Aorta (tissue), 5 donors: Measurements from ENCODE around the gene CNTN1. TPM values are rescaled to one million over a fixed set of nuclear protein-coding genes. Genes with fewer than 3 reads are reported as not detected.
"Not testable (repeated sequence)": the region's sequence is repeated elsewhere in the genome, so short reads cannot be mapped to it uniquely, and the experiment has no call there.

Experiments
- ATAC-seq: fragments of 200-7000 bp; cut with Tn5 transposase; one replicate; pipeline ENCODE4 v1.9.1; 2022; ENCODE audit warnings: moderate library complexity; ENCODE audit not compliant: low FRiP score
- DNase-seq, 2 donors: peaks; one replicate each; pipeline ENCODE4 v3.0.0-alpha.2; 2020
- H3K27ac ChIP-seq, 2 donors: one replicate each; pipeline ENCODE4 v1.5.1; 2013; ENCODE audit warnings: low read length in 2 of 2, mild to moderate bottlenecking in 2 of 2, moderate library complexity in 2 of 2, control low read depth in 1 of 2, inconsistent platforms in 1 of 2, low read depth in 1 of 2
- H3K27me3 ChIP-seq, 2 donors: one replicate each; pipeline ENCODE4 v1.6.1; 2013; ENCODE audit warnings: control low read depth in 1 of 2, low read length in 1 of 2, mild to moderate bottlenecking in 1 of 2, moderate library complexity in 1 of 2; ENCODE audit not compliant: insufficient read depth in 2 of 2, control insufficient read depth in 1 of 2
- H3K36me3 ChIP-seq, 2 donors: one replicate each; pipeline ENCODE4 v1.6.1; 2013; ENCODE audit warnings: control low read depth in 1 of 2, low read length in 1 of 2, mild to moderate bottlenecking in 1 of 2; ENCODE audit not compliant: insufficient read depth in 2 of 2, control insufficient read depth in 1 of 2
- H3K4me1 ChIP-seq, 2 donors: one replicate each; pipeline ENCODE4 v1.6.1; 2013; ENCODE audit warnings: low read length in 2 of 2, control low read depth in 1 of 2, mild to moderate bottlenecking in 1 of 2, moderate library complexity in 1 of 2; ENCODE audit not compliant: insufficient read depth in 2 of 2, control insufficient read depth in 1 of 2
- H3K4me3 ChIP-seq, 2 donors: one replicate each; pipeline ENCODE4 v1.5.1; 2013; ENCODE audit warnings: low read length in 2 of 2, control low read depth in 1 of 2, mild to moderate bottlenecking in 1 of 2
- H3K9me3 ChIP-seq: one replicate; pipeline ENCODE4 v1.6.1; 2013; ENCODE audit warnings: mild to moderate bottlenecking, low read length; ENCODE audit not compliant: control insufficient read depth
- WGBS, 2 donors: extraction: QIAGEN DNeasy Blood & Tissue Kit; methylation state at CpG; one replicate each; pipeline ENCODE4 v1.1.7; 2013; 5-methylcytosine and 5-hydroxymethylcytosine counted together
- intact Hi-C, 2 donors: fragments of 100-400 bp; cut with DNase I; formaldehyde crosslinking; loops; one replicate each; pipeline versions ENCODE4 v1.14.2 to v1.15.0; 2022
- polyA plus RNA-seq, 2 donors: library from polyadenylated mRNA; stranded (reverse); fragments of 200-250 nt; gene quantifications; one replicate each; pipeline ENCODE4 v1.2.3, GENCODE V29; 2013
- total RNA-seq, 2 donors: library from RNA; stranded (reverse); fragmentation: NEBNext Ultra II Directional; extraction: Animal tissue kit (Norgen Biotek cat#: 25700); gene quantifications; one replicate each; pipeline ENCODE4 v1.2.1, GENCODE V29; 2021
- donor health status: healthy with polysubstance abuse.
- donor health status: Bipolar disorder and iron deficiency.
- donor health status: DM: no; HTN: no; CAD: no.
- donor health status: DM: no; HTN: no; CAD: no.
- donor health status: DM: yes; HTN: yes; CAD: no.

CNTN1 gene
- total and polyA plus RNA-seq, 4 donors: 1.0 to 23.0 (median 9.0) TPM

DNA sequence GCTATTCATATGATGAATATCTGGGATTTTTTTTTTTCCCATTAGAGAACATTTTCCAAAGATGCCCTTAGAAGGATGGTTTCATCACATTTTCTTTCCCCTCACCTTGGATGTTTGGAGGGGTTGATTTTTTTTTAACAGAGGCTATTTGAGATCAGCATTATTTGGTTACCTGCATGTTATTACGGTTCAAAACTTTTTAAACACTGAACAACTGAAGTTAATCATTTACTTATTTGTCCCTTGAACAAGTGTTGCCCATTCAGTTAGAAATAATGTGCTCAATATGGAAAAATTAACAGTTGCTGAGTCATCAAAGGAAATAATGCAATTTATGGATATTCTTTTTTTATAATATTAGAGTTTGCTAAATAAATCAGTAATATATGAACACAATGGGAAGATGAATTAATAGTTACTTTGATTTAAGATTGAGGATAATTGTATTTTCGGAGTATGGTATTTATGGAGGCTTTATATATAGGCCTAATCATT is 26.7 kb downstream of the CNTN1 start:
- Histone ChIP-seq H3K36me3 (no peaks in the 10 kb centered on the region), H3K27me3 (no peaks in the 10 kb centered on the region), H3K27ac (no peak overlapping the region), H3K4me3 (no peak overlapping the region), H3K9me3 (no peaks in the 10 kb centered on the region), H3K4me1 (no peaks in the 10 kb centered on the region)
- no peak for ATAC-seq
- intact Hi-C loops: no loop called here
- no peak for DNase-seq
- WGBS, 2 donors: 93 to 96% methylated on average over 2 of the region's 2 CpGs

DNA sequence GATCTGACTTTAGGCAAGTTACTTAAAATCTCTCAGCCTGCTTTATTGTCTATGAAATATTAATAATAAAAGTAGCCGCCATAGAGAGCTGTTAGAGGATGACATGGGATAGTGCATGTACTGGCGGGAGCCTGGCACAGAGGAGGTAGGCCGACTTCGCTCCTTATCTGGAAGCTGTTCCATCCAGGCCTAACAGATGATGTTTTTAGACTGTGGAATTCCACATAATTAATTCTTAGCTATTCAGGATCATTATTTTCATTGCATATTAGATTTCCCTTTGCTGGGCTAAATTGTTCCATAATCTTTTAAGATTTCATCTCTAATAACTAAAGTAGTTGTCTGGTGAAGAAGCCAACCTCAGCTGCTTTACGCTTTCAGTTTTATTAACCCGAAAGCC is 30.8 kb downstream of the CNTN1 start:
- 87 to 90% methylated on average over 6 of the region's 6 CpGs for WGBS, 2 donors
- Histone ChIP-seq H3K9me3 (no peaks in the 10 kb centered on the region), H3K4me3 (no peak overlapping the region), H3K4me1 (no peaks in the 10 kb centered on the region), H3K27me3 (no peaks in the 10 kb centered on the region), H3K36me3 (no peaks in the 10 kb centered on the region), H3K27ac (no peak overlapping the region)
- DNase-seq (no peak), ATAC-seq (no peak)
- intact Hi-C loops: no loop called here

- Histone ChIP-seq H3K4me1 (no peaks in the 10 kb centered on the region), H3K4me3 (no peak overlapping the region), H3K27ac (no peak overlapping the region), H3K27me3 (no peaks in the 10 kb centered on the region), H3K36me3 (no peaks in the 10 kb centered on the region), H3K9me3 (no peaks in the 10 kb centered on the region)
- ATAC-seq (no peak), DNase-seq (no peak)
- intact Hi-C loops: no loop called here
- WGBS, 2 donors: 98 to 100% methylated on average over 1 of the region's 1 CpG
Observed at GRCh38 chr12:40726366-40726765, 34.1 kb downstream of the CNTN1 start.

DNA sequence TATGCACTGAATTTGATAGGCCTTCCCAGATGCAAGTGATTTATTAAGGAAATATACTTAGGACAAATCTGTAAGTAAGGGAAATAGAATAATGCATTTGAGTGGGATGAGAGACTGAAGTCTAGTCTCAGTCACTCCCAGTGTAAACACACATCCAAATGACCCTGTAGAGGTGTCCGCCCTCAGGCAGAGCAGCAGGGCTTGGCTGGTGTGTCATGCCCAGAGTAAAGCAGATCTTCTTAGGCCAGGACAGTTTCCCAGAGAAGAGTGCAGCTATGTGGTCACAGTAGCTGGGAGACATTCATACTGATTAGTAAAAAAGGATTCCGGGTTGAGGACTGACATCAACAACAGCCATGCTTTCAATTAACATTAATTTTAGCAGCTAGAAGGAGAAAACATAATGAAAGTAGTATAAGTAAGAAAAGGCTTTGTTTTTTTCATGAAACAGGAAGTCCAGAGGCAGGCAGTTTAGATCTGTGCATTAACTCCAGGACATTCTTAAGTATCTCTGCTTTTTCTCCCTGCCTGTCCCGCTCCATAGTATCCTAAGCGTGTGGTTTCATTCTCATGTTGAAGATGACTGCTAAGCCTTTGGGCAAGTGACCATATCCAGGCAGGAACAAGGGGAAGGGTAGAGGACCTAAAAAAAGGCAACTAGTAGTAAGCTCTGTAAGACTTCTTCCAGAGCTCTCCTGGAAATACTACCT is 35.7 kb downstream of the CNTN1 start:
- Histone ChIP-seq H3K9me3 (no peaks in the 10 kb centered on the region), H3K4me1 (no peaks in the 10 kb centered on the region), H3K36me3 (no peaks in the 10 kb centered on the region), H3K4me3 (no peak overlapping the region), H3K27ac (no peak overlapping the region), H3K27me3 (no peaks in the 10 kb centered on the region)
- 81 to 85% methylated on average over 4 of the region's 4 CpGs for WGBS, 2 donors
- intact Hi-C loops: no loop called here
- ATAC-seq (no peak), DNase-seq (no peak)

GRCh38 chr12:40730281-40730680 is 38.0 kb downstream of the CNTN1 start:
- Histone ChIP-seq H3K27ac (no peak overlapping the region), H3K4me3 (no peak overlapping the region), H3K27me3 (no peaks in the 10 kb centered on the region), H3K9me3 (no peaks in the 10 kb centered on the region), H3K4me1 (peaks cover 0 to 1% of the 10 kb centered on the region in 2 donors), H3K36me3 (no peaks in the 10 kb centered on the region)
- no peak for DNase-seq
- 55 to 75% methylated on average over 1 of the region's 1 CpG for WGBS, 2 donors
- intact Hi-C loops: no loop called here
- no peak for ATAC-seq

DNA sequence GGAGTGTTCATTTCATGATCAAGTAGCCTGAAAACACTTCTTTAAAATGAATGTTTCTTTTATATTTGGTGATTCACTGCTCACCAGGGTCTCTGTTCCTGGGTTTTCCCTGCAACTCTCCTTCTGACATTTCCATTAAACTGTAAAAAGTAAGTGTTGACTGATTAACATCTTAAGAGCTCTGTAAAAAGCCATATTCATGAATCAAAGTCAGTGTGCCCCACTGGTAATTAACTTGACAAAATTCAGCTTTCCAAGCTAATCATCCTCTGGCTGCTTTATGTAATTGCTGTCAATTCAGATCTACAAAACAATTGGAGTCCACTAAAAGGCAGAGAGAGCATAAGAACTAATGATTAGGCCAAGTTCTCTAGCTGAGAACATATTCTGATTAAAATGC is 41.6 kb downstream of the CNTN1 start:
- H3K4me1 ChIP-seq: peaks cover 0 to 1% of the 10 kb centered on the region in 2 donors
- intact Hi-C loops: no loop called here
- no peaks in the 10 kb centered on the region for H3K27me3 ChIP-seq
- no peak overlapping the region for H3K27ac ChIP-seq
- H3K4me3 ChIP-seq: no peak overlapping the region
- ATAC-seq (no peak), DNase-seq (no peak)
- no peaks in the 10 kb centered on the region for H3K36me3 ChIP-seq
- H3K9me3 ChIP-seq: no peaks in the 10 kb centered on the region

- Histone ChIP-seq H3K9me3 (no peaks in the 10 kb centered on the region), H3K27ac (no peak overlapping the region), H3K27me3 (no peaks in the 10 kb centered on the region), H3K4me3 (no peak overlapping the region), H3K36me3 (no peaks in the 10 kb centered on the region), H3K4me1 (peaks cover 0 to 1% of the 10 kb centered on the region in 2 donors)
- 61 to 65% methylated on average over 3 of the region's 3 CpGs for WGBS, 2 donors
- DNase-seq (no peak), ATAC-seq (no peak)
- intact Hi-C loops: no loop called here
Observed at GRCh38 chr12:40734276-40734675, 42.0 kb downstream of the CNTN1 start.

- Histone ChIP-seq H3K9me3 (no peaks in the 10 kb centered on the region), H3K4me3 (no peak overlapping the region), H3K27me3 (no peaks in the 10 kb centered on the region), H3K36me3 (no peaks in the 10 kb centered on the region), H3K4me1 (peaks cover 0 to 1% of the 10 kb centered on the region in 2 donors), H3K27ac (no peak overlapping the region)
- no peak for ATAC-seq
- intact Hi-C loops: no loop called here
- 24 to 45% methylated on average over 3 of the region's 3 CpGs for WGBS, 2 donors
- DNase-seq: no peak
Observed at GRCh38 chr12:40735551-40736230, 43.5 kb downstream of the CNTN1 start.

GRCh38 chr12:40737416-40737815 is 45.2 kb downstream of the CNTN1 start:
- DNase-seq, H3K27ac ChIP-seq, H3K9me3 ChIP-seq, intact Hi-C loops, H3K27me3 ChIP-seq, H3K36me3 ChIP-seq, H3K4me3 ChIP-seq, H3K4me1 ChIP-seq, ATAC-seq: not testable (repeated sequence)
- WGBS, 2 donors: 92 to 95% methylated on average over 4 of the region's 4 CpGs
